SW 1271 (cell line): ENCODE data around the gene NEURL1B.
"Not testable (repeated sequence)": the region's sequence is repeated elsewhere in the genome, so short reads cannot be mapped to it uniquely, and the experiment has no call there.

Experiments
- DNase-seq, 2 experiments: peaks; one replicate each; lab custom pipeline; 2025; lab: John Stamatoyannopoulos, UW

NEURL1B gene, protein sequence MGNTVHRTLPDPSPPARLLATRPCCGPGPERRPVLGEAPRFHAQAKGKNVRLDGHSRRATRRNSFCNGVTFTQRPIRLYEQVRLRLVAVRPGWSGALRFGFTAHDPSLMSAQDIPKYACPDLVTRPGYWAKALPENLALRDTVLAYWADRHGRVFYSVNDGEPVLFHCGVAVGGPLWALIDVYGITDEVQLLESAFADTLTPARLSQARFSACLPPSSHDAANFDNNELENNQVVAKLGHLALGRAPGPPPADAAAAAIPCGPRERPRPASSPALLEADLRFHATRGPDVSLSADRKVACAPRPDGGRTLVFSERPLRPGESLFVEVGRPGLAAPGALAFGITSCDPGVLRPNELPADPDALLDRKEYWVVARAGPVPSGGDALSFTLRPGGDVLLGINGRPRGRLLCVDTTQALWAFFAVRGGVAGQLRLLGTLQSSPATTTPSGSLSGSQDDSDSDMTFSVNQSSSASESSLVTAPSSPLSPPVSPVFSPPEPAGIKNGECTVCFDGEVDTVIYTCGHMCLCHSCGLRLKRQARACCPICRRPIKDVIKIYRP

DNA sequence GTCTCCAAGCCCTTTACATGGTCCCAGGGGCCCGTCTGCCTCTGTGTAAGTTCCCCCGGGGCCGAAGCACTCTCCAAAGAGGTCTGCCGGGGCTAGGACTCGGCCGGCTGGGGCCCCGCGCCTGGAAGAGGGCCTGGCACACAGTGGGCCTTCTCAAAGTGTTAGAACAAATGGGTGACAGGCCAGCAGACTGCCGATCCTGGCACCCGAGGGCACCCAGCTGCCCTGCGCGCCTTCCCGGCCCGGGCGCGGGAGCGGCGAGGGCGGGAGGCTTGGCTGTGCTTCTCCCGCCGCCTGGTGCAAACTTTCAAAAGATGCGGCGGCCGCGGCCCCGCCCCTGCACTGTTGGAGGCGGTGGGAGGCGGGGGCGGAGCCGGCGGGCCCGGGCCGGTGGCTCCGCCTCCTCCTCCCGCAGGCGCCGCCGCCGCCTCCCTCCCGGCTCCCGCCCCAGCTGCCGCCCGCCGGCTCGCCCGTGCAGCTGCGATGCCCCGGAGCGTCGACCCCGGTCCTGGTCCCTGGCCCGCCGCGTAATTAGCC is at the start of gene NEURL1B:
Gene NEURL1B (plus strand): TSS at position 442 of the 537 bp plus-strand sequence. CDS start 144 bp downstream, outside the sequence.
- DNase-seq, result peak in 1 of 2 experiments; percentile 70

DNA sequence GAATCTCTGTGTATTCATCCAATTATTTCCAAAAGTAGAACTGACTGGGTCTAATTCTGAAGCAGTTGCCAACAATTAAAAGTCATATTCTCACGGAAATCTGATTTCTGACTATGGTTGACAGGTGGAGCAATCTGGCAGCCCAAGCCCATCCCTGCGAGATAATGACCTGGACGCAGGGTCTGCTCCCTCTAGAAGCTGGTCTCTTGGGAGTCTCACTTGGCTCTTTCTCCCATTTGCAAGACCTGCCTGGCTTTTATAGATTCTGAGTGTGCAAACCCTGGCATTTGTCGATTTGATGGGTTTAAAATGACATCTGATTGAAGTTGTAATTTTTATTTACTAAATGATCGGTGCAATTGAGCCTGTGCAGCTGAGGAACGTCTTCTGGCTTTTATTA is 49.4 kb upstream of the NEURL1B start:
- DNase-seq, result no peak

DNA sequence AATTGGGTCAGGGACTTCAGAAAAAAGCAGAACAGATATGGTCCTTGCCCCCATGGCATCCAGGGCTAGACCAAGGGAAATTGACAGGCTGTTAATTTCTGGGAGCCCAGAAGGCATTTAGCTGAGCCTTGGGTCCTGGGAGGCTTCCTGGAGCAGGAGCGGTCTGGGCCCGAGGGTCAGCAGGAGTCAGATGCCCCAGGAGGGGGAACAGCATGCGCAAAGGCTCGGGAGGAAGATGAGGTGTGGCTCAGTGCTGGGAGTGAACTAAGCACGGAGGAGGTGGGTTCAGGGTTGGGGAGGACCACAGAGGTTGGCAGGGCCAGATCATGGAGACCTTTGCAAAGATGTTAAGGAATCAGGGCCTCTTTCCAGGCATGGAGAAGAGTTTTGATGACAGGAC is 48.2 kb upstream of the NEURL1B start:
- DNase-seq, result no peak

DNA sequence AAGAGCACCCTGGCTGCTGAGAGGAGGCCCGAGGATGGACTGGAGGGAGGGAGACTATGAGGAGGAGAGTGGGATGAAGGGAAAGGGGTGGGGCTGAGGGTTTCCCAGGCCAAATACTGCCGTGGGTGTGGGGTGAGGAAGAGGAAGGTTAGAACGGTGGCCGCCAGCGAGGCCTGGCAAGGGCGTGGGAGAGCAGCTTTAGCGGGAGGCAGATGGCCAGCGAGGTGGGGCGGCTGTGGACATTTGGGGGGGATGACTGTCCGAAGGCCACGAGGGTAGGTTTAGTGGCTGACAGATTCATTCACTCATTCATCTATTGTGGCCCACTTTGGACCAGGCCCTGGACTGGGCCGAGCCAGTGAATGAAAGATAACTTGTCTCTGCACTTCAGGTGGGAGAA is 47.8 kb upstream of the NEURL1B start:
- no peak for DNase-seq

DNA sequence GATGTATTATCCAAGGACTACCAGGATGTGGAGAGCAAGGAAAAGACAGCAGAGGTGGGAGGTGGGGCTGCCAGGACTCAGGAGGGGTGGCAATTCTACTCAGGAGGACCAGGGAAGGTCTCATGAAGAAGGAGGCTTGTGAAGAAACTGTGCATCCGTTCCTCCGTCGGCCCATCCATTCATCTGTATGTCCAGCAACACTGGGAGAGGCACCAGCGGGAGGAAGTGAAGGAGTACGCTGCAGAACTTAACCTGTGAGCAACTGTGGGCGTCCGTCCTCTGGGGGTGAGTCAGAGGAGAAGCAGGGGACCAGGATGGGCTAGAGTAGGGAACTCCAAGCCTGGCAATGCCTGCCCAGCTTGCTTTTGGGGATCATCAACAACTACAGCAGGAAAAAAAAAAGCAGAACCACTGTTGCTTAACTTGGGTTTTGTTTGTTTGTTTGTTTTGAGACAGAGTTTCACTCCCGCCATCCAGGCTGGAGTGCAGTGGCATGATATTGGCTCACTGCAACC is 47.3 kb upstream of the NEURL1B start:
- no peak for DNase-seq

DNA sequence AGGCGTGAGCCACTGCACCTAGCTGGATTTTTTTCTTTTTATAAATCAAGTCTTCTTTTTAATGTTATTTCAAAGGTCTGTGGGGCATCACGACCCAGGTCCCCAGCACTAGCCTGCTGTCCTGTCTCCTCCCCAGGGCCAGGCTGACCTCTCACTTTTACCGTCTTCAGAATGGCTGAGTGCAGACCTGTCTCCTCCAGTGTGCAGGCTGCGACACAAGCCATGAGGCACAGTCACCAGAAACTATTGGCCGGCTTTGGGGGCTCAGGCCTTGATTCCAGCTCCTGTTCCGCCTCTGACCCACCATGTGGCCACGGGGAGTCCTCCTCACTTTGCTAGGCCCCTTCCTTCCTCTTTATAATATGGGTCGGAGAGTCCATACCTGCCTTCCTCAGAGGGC is 46.6 kb upstream of the NEURL1B start:
- no peak for DNase-seq

DNA sequence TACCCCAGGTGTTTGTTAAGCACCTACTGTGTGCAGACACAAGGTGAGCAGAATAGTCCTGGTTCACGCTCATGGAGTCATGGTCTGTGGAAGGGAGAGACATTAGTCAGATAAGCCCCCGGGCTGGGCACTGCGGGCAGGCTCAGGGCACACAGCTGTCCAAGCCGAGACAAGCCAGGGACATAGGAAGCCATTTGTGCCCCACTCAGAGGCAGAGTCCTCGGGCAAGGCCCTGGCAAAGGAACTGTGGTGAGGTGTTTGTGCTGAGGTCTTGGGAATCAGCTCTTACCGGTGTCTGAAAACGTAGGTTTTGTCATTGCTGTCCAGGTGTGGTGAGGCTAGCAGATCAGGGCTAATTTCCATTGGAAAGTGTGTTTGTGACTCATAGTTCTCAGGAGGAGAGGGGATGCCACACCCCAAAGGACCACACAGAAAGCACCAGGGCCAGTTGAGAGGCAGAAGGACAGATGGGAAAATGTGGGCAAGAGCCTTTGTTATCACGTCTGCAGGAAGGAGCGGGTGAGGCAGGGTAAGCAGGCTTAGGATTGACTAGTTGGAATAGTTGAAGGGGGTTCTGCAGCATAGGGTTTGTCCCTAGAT is 46.1 kb upstream of the NEURL1B start:
- no peak for DNase-seq

DNA sequence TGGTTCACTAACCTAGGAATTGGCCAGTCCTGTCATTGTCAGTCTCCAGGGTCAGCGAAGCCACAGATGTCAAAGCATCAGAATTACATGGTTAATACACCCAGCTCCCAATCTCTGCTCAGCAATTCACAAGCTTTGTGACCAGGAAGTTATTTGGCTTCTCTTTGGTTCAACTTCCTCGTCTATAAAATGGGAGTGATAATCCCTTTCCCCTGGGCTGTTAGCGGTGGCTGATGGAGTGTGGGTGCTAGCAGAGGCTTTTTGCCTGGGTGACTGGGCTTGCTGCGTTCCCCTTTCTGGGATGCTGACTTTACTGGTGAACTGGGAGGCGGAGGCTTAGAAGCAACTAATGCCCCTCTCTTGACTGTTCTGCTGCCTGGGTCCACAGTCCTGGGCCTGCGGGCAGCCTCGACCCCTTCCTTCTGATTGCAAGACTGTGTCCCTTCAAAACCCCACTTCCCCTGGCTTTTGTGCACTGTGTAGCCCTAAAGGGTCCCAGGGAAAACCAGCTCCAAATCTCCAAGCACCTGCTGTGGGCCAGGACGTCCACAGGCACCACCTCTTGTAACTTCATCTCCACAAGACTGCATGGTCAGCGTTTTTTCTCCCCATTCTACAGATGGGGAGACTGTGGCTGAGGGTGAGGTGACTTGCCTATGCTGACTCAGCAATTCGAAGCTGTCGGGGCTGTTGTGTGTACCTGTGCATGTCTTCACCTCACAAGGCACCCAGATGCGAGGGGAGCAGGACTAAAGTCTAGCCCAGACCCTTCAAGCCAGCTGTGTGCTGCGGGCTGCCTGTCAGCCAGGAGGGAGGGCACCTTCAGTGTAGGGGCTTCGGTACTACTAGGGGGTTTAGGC is 45.2 kb upstream of the NEURL1B start:
- DNase-seq, result no peak

DNA sequence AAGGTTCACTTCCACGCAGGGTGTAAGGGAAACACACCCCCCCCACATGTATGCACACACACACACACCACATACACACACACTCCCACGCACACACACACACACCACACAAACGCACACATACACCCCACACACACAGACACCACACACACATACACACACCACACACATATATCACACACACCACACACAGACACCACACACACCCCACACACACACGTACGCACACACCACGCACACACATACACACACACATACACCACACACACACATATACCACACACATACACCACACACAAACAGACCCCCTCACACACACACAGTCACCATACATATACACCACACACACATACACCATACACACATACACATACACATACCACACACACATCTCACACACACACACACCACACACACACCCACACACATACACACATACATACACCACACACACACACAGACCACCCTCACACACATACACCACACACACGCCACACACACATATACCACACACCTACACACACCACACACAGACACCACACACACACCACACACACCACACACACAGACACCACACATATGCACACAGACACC is 44.3 kb upstream of the NEURL1B start:
- DNase-seq, result no peak

DNA sequence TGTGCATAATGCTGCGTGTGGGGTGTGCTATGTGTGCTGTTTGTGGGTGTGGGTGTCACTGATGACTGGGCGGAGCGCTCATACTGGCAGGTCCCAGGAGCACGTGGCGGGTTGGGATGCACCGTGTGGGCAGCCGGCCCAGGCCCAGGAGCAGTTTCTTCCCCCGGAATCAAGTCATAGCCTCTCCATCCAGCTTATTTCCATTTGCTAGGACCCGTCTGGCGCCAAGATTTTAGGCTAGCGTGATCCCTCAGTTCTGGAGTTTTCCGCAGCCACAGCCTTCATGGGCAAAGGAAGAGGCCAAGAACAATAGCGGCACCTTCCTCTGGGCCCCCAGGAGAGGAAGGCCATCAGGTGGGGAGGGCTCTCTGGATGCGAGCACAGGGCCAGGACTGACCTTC is 43.3 kb upstream of the NEURL1B start:
- no peak for DNase-seq

DNA sequence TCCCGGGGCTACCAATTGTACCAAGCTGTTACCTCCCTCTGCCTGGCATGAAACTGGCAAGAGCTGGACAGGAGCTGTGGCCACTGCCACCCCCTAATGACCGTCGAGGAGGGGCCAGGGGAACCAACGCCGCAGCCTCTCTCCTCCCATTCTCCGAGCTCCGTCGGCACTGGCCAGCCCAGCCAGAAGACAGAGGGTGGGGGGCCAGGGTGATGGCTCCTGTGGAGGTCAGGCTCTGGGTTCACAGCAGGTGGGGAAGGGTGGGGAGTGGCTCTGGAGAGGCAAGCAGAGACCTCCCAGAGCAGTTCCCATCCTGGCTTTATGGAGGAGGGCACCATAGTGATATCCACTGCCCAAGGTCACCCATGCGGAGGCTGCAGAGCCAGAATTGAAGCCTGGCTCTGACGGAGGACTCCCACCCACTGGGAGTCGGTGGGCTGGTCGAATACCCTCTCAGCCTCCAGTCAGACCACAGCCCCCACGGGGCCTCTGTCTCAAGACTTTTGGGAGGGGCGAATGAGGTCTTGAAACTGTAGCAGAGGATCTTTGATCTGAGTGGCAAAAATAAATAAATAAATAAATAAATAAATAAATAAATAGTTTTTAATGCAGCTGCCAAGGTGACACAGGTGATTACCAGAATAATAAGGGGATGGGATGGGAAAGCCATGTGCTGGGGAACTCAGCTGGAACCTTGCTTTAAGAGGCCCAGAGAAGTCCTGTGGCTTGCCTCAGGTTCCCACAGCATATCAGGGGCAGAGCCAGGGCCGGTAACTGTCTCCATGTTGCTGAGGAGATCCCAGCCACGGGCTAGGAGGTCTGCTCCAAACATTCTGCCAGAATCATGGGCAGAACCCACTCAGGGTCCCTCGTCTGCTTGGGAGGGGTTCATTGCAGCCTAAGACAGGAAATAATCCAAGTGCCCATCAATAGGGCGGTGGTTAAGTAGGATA is 42.5 kb upstream of the NEURL1B start:
- no peak for DNase-seq

DNA sequence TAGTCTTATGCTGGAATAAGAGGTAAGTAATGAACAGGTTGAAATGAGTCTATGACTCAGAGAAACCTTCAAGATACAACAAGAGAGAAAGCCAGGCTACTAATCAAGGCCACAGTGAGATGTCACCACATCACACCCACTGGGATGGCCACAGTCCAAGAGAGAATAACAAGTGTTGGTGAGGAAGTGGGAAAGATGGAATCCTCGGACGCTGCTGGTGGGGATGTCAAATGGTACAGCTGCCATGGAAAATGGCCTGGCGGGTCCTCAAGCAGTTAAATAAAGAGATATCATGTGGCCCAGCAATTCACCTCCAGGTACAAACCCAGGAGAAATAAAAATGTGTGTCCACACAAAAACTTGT is 41.9 kb upstream of the NEURL1B start:
- DNase-seq, result no peak

DNA sequence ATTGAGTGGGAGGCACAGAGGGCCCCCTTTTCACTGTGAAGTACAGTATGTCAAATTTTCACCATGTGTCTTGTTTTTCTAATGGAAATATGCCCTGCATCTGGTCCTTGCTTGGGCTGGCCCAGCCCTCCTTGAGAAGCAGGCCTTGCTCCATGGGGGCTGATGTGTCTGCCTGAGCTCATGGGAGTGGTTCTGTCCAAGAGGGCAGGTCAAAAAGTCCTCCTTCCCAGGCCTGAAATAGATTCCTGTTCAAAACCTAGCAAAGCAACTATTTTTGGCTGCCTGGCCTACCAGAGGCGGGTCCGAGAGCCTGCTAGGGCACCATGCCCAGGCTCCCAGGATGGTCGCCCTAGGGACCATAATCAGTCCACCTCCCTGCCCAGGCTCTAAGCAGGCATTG is 40.5 kb upstream of the NEURL1B start:
- DNase-seq, result no peak

DNA sequence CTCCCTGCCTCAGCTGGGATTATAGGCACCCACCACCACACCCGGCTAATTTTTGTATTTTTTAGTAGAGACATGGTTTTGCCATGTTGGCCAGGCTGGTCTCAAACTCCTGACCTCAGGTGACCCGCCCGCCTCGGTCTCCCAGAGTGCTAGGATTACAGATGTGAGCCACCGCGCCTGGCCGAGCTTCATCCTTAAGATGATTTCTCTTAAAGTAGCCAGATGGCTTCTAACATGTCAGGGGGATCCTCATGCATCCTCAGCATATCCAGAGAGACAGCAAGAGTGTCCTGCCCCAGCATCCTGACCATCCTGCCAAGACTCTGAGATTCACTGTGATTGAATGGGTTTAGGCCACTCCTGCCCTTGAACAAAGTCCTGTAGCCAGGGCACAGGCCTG is 39.5 kb upstream of the NEURL1B start:
- not testable (repeated sequence) for DNase-seq

DNA sequence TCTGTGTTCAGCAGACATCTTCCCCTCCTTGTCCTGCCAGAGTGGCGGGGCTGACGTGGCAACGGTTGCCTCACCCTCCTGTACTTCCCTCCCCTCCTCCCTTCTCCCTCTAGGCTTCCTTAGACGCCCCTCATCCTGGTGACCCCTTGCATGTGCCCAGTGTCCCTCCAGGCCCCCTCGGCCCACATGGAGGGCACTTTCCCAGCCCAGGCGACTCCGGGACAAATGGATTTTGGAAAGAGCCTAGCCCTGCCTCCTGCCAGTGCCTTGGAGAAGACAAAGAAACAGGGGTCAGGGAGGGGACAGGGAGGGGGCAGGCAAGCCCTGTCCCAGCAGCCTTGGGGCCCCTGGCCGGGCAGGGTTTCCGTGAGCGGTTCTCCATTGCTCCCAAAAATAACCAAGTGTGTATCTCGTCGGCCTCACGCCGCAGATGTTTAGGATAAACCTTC is 38.3 kb upstream of the NEURL1B start:
- DNase-seq, result no peak

DNA sequence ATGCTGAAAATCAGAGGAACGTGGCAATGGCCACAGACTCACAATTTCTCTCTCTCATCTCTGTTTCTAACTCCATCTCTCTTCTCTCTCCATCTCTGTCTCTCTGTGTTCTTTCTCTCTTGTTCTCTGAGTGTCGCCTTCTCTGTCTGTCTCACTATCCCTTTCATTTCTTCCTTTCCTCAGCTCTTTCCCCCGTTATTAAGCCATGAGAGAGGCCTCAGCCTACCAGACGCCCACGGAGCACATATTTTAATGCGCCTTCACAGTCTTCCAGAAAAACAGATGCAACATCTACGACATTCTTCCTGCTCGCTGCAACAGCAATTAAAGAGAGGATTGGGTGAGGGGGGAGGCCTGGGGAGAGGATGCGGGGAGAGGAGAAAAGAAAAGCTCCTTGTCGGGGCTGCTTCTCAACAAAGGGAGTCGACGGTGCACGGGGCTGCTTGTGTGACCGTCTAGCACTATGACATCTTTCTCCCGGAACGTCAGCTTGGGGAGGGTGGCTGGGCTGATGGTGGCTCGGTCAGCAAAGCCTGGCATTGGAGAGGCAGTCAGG is 37.7 kb upstream of the NEURL1B start:
- DNase-seq, result no peak

DNA sequence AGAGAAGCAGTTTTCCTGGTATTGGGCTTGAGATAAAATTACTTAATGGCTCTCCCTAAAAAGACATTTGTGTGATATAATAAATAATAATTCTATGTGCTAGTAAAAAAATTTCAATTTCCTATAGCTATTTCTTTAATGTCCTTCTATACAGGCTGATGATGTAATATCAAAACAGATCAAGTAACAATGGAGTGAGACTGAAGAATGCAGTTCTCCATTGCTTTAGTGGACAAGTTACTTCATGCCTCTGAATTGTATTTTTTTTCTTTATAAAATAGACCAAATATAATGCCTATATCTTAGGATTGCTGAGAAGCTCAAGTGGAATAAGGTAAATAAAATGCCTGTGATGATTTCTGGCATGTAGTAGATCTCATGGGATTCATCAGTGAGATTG is 35.6 kb upstream of the NEURL1B start:
- DNase-seq, result no peak

DNA sequence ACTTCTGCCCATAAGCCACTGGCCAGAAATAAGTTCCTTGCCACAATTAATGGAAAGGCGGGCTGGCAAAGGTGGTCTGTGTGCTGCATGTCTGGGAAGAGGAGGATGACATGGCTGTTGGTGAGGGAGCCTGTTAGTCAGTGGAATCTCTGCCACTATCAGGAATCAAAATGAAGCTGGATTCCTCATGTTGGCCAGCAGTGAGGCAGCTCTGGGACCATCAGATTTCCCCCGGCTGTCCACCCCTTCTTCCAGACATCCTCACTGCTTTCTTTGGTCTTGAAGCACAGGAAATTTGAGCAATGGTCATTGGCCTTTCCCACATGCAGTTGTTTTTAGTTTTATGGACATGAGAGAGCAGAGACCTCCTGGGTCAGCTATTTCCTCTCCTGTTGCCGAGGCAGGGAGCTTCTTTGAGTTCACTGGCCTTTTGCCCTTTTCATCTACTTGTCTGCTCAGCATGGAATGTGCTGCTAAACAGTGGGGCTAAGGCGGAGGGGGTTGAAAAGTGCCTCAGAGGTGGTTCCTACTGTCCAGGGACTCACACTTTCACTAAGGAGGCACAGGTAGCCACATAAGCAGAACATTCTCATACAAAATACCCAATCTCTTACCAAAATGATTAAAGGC is 34.8 kb upstream of the NEURL1B start:
- DNase-seq, result no peak

DNA sequence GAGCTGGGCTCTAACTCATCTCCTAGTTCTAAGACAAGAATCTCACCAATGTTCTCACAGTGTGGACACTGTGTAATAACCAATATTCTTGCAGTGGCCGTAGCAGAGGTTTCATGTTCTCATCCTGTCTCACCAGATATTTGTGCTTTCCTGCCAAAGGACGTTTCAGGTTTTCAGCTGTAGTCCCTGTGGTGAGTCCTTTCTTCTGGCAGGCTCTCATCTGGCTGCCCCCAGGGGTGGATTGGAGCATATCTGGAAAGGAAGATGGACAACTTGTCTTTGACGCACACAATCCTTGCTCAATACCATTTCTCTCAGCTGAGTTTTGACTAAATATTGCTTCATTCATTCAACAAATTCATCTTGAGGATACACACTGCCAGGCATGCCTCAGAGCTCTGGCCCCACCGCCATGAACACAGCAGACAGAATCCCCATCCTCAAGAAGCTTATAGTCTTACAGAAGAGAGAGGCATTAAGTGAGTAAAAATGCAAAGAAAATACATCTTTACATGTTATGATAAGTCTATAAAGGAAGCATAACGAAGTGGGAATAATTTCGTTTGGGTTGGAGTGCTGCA is 33.8 kb upstream of the NEURL1B start:
- DNase-seq, result no peak
